MM.1S (cell line): ENCODE results near the gene MRPL42.

ENCODE experiments used
- CTCF ChIP-seq: fragments of 300-600 bp; sonication (generic); IDR thresholded peaks from 2 replicates; pipeline ENCODE4 v1.5.1; 2016; ENCODE audit warnings: antibody characterized with exemption, low read length, mixed read lengths
- EZH2 ChIP-seq: fragments of 300-600 bp; sonication (generic); optimal IDR thresholded peaks from 2 replicates; pipeline ENCODE3; 2017; ENCODE audit warnings: low read depth, mild to moderate bottlenecking, antibody characterized with exemption, low read length, mixed read lengths
- EZH2phosphoT487 ChIP-seq: fragments of 300-600 bp; sonication (generic); IDR thresholded peaks from 2 replicates; pipeline ENCODE4 v1.6.1; 2018; ENCODE audit warnings: antibody characterized with exemption, low read length

- TF ChIP-seq CTCF: no peak
- TF ChIP-seq EZH2: no peak
- TF ChIP-seq EZH2phosphoT487: no peak
Measured at GRCh38 chr12:93429448-93429847, 37.9 kb upstream of the MRPL42 start.
